Psoas muscle (tissue), 8 donors: Measurements from ENCODE around the gene SYT15. TPM values are rescaled to one million over a fixed set of nuclear protein-coding genes. Genes with fewer than 3 reads are reported as not detected.

ENCODE experiments used
- ATAC-seq, 4 donors: fragments of 200-7000 bp; cut with Tn5 transposase; one replicate each; pipeline ENCODE4 v1.9.1; 2020; ENCODE audit warnings: moderate library complexity in 3 of 4, mild to moderate bottlenecking in 2 of 4
- DNase-seq, 2 donors: peaks; one replicate each; pipeline ENCODE4 v3.0.0-alpha.2; 2020
- H3K27ac ChIP-seq: fragments of 200-600 bp; one replicate; pipeline ENCODE4 v1.8.0; 2022
- H3K27me3 ChIP-seq, 3 donors: fragments of 200-600 bp in 1 of 3; one replicate each; pipeline versions ENCODE4 v1.6.1 to v1.8.0; 2013 to 2022; ENCODE audit warnings: low read length in 2 of 3, mild to moderate bottlenecking in 2 of 3, moderate library complexity in 1 of 3; ENCODE audit not compliant: insufficient read depth in 3 of 3
- H3K36me3 ChIP-seq, 2 donors: fragments of 200-600 bp in 1 of 2; one replicate each; pipeline versions ENCODE4 v1.6.1 to v1.8.0; 2013 to 2022; ENCODE audit warnings: low read depth in 1 of 2, mild to moderate bottlenecking in 1 of 2, moderate library complexity in 1 of 2; ENCODE audit not compliant: insufficient read depth in 1 of 2
- H3K4me1 ChIP-seq: fragments of 200-600 bp; one replicate; pipeline ENCODE4 v1.8.0; 2022
- H3K4me3 ChIP-seq: fragments of 200-600 bp; one replicate; pipeline ENCODE4 v1.8.0; 2022; ENCODE audit warnings: mild to moderate bottlenecking
- H3K9me3 ChIP-seq: fragments of 200-600 bp; one replicate; pipeline ENCODE4 v1.8.0; 2022
- CTCF ChIP-seq: fragments of 200-600 bp; IDR thresholded peaks from one replicate; pipeline ENCODE4 v1.8.0; 2022; ENCODE audit warnings: antibody characterized with exemption
- WGBS, 3 donors: extraction: QIAGEN DNeasy Blood & Tissue Kit; methylation state at CpG; one replicate each; pipeline versions ENCODE4 v1.1.6 to v1.1.7; 2013; 5-methylcytosine and 5-hydroxymethylcytosine counted together
- intact Hi-C, 2 donors: fragments of 100-400 bp; cut with DNase I; formaldehyde crosslinking; loops; one replicate each; pipeline versions ENCODE4 v1.11.0 to v1.14.2; 2022
- polyA plus RNA-seq, 3 donors: library from polyadenylated mRNA; stranded (reverse); fragments of 200-250 nt; gene quantifications; one replicate each; pipeline ENCODE4 v1.2.3, GENCODE V29; 2013
- total RNA-seq, 4 donors: library from RNA; stranded (reverse); fragmentation: NEBNext Ultra II Directional in 2 of 4; extraction: Animal tissue kit (Norgen Biotek cat#: 25700) in 2 of 4; gene quantifications; one replicate each; pipeline versions ENCODE4 v1.2.1 to v1.2.4, GENCODE V29; 2021 to 2023
- donor health status: healthy with polysubstance abuse.
- donor health status: DM: no; HTN: no; CAD: no; lungs with moderate emphysema.
- donor health status: Bipolar disorder and iron deficiency.
- donor health status: healthy.
- donor health status: DM: yes; HTN: yes; CAD: no.
- donor health status: DM: no; HTN: no; CAD: no.
- donor health status: DM: no; HTN: no; CAD: no.
- donor health status: DM: yes; HTN: yes; CAD: no.

The SYT15 gene
- total and polyA plus RNA-seq, 7 donors, result 0.18 to 2.8 (median 1.7) TPM

GRCh38 chr10:46558122-46558391, 20.9 kb upstream of the SYT15 start:
- Histone ChIP-seq H3K4me1 (no peaks in the 10 kb centered on the region), H3K9me3 (no peaks in the 10 kb centered on the region), H3K4me3 (no peak overlapping the region), H3K27ac (no peak overlapping the region), H3K36me3 (no peaks in the 10 kb centered on the region), H3K27me3 (peaks cover 0 to 67% (median 14%) of the 10 kb centered on the region in 3 donors)
- WGBS, 3 donors, result 30 to 38% (median 33%) methylated on average over 1 of the region's 1 CpG
- intact Hi-C loops, result loop anchor here in 1 of 2 donors (10.0 kb wide), 1 partner anchor 333 kb away; no protein-coding TSS in a partner anchor
- ATAC-seq, result no peak
- no peak for DNase-seq
- TF ChIP-seq CTCF, result no peak

GRCh38 chr10:46558392-46559185, 20.3 kb upstream of the SYT15 start:
- H3K27me3 ChIP-seq, result peaks cover 0 to 61% (median 14%) of the 10 kb centered on the region in 3 donors
- H3K27ac ChIP-seq, result no peak overlapping the region
- H3K4me1 ChIP-seq, result no peaks in the 10 kb centered on the region
- no peaks in the 10 kb centered on the region for H3K9me3 ChIP-seq
- no peak overlapping the region for H3K4me3 ChIP-seq
- ATAC-seq, result no peak
- TF ChIP-seq CTCF, result no peak
- H3K36me3 ChIP-seq, result no peaks in the 10 kb centered on the region
- WGBS, 3 donors, result 83 to 85% (median 84%) methylated on average over 9 of the region's 9 CpGs
- intact Hi-C loops, result loop anchor here in 1 of 2 donors (10.0 kb wide), 1 partner anchor 334 kb away; no protein-coding TSS in a partner anchor
- DNase-seq, result peak in 1 of 2 donors; percentile 51

- 89 to 93% (median 90%) methylated on average over 5 of the region's 5 CpGs for WGBS, 3 donors
- H3K9me3 ChIP-seq, result no peaks in the 10 kb centered on the region
- peak in 1 of 2 donors; percentile 36 for DNase-seq
- no peaks in the 10 kb centered on the region for H3K4me1 ChIP-seq
- H3K27me3 ChIP-seq, result peaks cover 0 to 56% (median 14%) of the 10 kb centered on the region in 3 donors
- no peak overlapping the region for H3K27ac ChIP-seq
- no peak for ATAC-seq
- intact Hi-C loops, result loop anchor here in 1 of 2 donors (10.0 kb wide), 1 partner anchor 334 kb away; no protein-coding TSS in a partner anchor
- TF ChIP-seq CTCF, result no peak
- H3K4me3 ChIP-seq, result no peak overlapping the region
- no peaks in the 10 kb centered on the region for H3K36me3 ChIP-seq
Measured at GRCh38 chr10:46559231-46559671, 19.7 kb upstream of the SYT15 start.

- DNase-seq (peak in 1 of 2 donors; percentile 40), ATAC-seq (no peak)
- Histone ChIP-seq H3K4me1 (no peaks in the 10 kb centered on the region), H3K27me3 (peaks cover 0 to 45% (median 14%) of the 10 kb centered on the region in 3 donors), H3K9me3 (no peaks in the 10 kb centered on the region), H3K36me3 (no peaks in the 10 kb centered on the region), H3K4me3 (no peak overlapping the region), H3K27ac (no peak overlapping the region)
- 71 to 83% (median 71%) methylated on average over 5 of the region's 5 CpGs for WGBS, 3 donors
- no peak for TF ChIP-seq CTCF
- intact Hi-C loops, result no loop called here
Measured at GRCh38 chr10:46560381-46560780, 18.5 kb upstream of the SYT15 start.
